Neural progenitor cell (in vitro differentiated cells): ENCODE measurements around the gene NOM1. TPM values are rescaled to one million over a fixed set of nuclear protein-coding genes. Genes with fewer than 3 reads are reported as not detected.
A peak's percentile ranks its signal among the peaks of the same experiment; 100 is the strongest.

Experiments
- DNase-seq: peaks from one replicate; pipeline ENCODE4 v3.0.0-alpha.2; 2016; ENCODE audit warnings: low spot score
- H2AFZ ChIP-seq: fragments of 200-600 bp; sonication (generic); replicated peaks from 2 replicates; pipeline ENCODE4 v1.6.1; 2016; ENCODE audit warnings: antibody characterized with exemption
- H3F3A ChIP-seq: fragments of 200-600 bp; sonication (generic); 2 replicates; pipeline ENCODE4 v1.6.1; 2016; ENCODE audit warnings: antibody characterized with exemption, low read depth
- H3K27ac ChIP-seq: fragments of 200-600 bp; sonication (generic); 2 replicates; pipeline ENCODE4 v1.5.1; 2016; ENCODE audit warnings: mild to moderate bottlenecking
- H3K27me3 ChIP-seq: fragments of 200-600 bp; sonication (generic); 2 replicates; pipeline ENCODE4 v1.6.1; 2016; ENCODE audit warnings: mild to moderate bottlenecking, moderate library complexity
- H3K36me3 ChIP-seq: fragments of 200-600 bp; sonication (generic); 2 replicates; pipeline ENCODE4 v1.5.1; 2016
- H3K4me1 ChIP-seq: fragments of 200-600 bp; sonication (generic); 2 replicates; pipeline ENCODE4 v1.6.1; 2016; ENCODE audit warnings: mixed run types
- H3K4me2 ChIP-seq: fragments of 200-600 bp; sonication (generic); 2 replicates; pipeline ENCODE4 v1.6.1; 2016
- H3K4me3 ChIP-seq: fragments of 200-600 bp; sonication (generic); 2 replicates; pipeline ENCODE4 v1.5.1; 2016
- H3K79me2 ChIP-seq: fragments of 200-600 bp; sonication (generic); 2 replicates; pipeline ENCODE4 v1.6.1; 2016; ENCODE audit warnings: low read depth
- H3K9ac ChIP-seq: fragments of 200-600 bp; sonication (generic); 2 replicates; pipeline ENCODE4 v1.6.1; 2016
- H3K9me3 ChIP-seq: fragments of 200-600 bp; sonication (generic); 2 replicates; pipeline ENCODE4 v1.5.1; 2016; ENCODE audit warnings: low read depth
- H4K20me1 ChIP-seq: fragments of 200-600 bp; sonication (generic); 2 replicates; pipeline ENCODE4 v1.6.1; 2016; ENCODE audit warnings: low read depth
- H3K27ac Mint-ChIP-seq: 3 replicates; pipeline ENCODE4 v1.8.0; 2021; ENCODE audit warnings: mixed read lengths
- H3K27me3 Mint-ChIP-seq: 2 replicates; pipeline ENCODE4 v1.8.0; 2022; ENCODE audit warnings: low read depth, mild to moderate bottlenecking, inconsistent platforms, moderate library complexity, mixed read lengths; ENCODE audit not compliant: insufficient read depth
- H3K36me3 Mint-ChIP-seq: 3 replicates; pipeline ENCODE4 v1.8.0; 2021; ENCODE audit warnings: mixed read lengths
- H3K4me1 Mint-ChIP-seq: 3 replicates; pipeline ENCODE4 v1.8.0; 2021; ENCODE audit warnings: mixed read lengths
- H3K4me3 Mint-ChIP-seq: 3 replicates; pipeline ENCODE4 v1.8.0; 2021; ENCODE audit warnings: mild to moderate bottlenecking, moderate library complexity, mixed read lengths
- H3K9me3 Mint-ChIP-seq: 3 replicates; pipeline ENCODE4 v1.8.0; 2020; ENCODE audit warnings: mixed read lengths
- CTCF ChIP-seq: fragments of 200-600 bp; sonication (generic); IDR thresholded peaks from 2 replicates; pipeline ENCODE4 v1.5.1; 2017; ENCODE audit warnings: antibody characterized with exemption, mild to moderate bottlenecking
- EZH2 ChIP-seq: fragments of 200-600 bp; sonication (generic); IDR thresholded peaks from 2 replicates; pipeline ENCODE4 v1.6.1; 2017; ENCODE audit warnings: antibody characterized with exemption, mild to moderate bottlenecking, moderate library complexity
- EZH2phosphoT487 ChIP-seq: fragments of 200-600 bp; sonication (generic); IDR thresholded peaks from 2 replicates; pipeline ENCODE4 v1.6.1; 2017; ENCODE audit warnings: antibody characterized with exemption
- total RNA-seq: library from RNA; depleted of rRNA; stranded (reverse); fragments of >200 nt; gene quantifications from 2 replicates; pipeline ENCODE4 v1.2.3, GENCODE V29; 2015; ENCODE audit warnings: low replicate concordance

NOM1 gene
- total RNA-seq, 1 donor from 2014 or later = 10.9 TPM

GRCh38 chr7:156993925-156994235 is 44.4 kb downstream of the NOM1 start:
- H3K4me1 ChIP-seq = no peaks in the 10 kb centered on the region
- no peaks in the 10 kb centered on the region for H3K36me3 Mint-ChIP-seq
- TF ChIP-seq CTCF (no peak), EZH2 (no peak), EZH2phosphoT487 (no peak)
- no peak overlapping the region for H3K4me2 ChIP-seq
- H3K9me3 ChIP-seq = no peaks in the 10 kb centered on the region
- H2AFZ ChIP-seq = no peak overlapping the region
- peaks cover 5% of the 10 kb centered on the region for H3F3A ChIP-seq
- no peaks in the 10 kb centered on the region for H3K79me2 ChIP-seq
- no peaks in the 10 kb centered on the region for H3K9me3 Mint-ChIP-seq
- no peak overlapping the region for H3K27ac Mint-ChIP-seq
- no peak overlapping the region for H3K27ac ChIP-seq
- no peak overlapping the region for H3K4me3 Mint-ChIP-seq
- H3K4me1 Mint-ChIP-seq = no peaks in the 10 kb centered on the region
- no peaks in the 10 kb centered on the region for H3K36me3 ChIP-seq
- no peak overlapping the region for H3K4me3 ChIP-seq
- peaks cover 43% of the 10 kb centered on the region for H3K27me3 Mint-ChIP-seq
- H3K27me3 ChIP-seq = peaks cover 78% of the 10 kb centered on the region
- peaks cover 16% of the 10 kb centered on the region for H4K20me1 ChIP-seq
- DNase-seq = no peak
- H3K9ac ChIP-seq = no peak overlapping the region

- no peak overlapping the region for H3K27ac Mint-ChIP-seq
- H3K36me3 Mint-ChIP-seq = no peaks in the 10 kb centered on the region
- Histone ChIP-seq H3K27me3 (peaks cover 83% of the 10 kb centered on the region), H3K4me2 (no peak overlapping the region), H3K36me3 (no peaks in the 10 kb centered on the region), H2AFZ (no peak overlapping the region), H3K9ac (no peak overlapping the region), H3K27ac (no peak overlapping the region), H3K79me2 (no peaks in the 10 kb centered on the region), H3K4me3 (no peak overlapping the region), H4K20me1 (peaks cover 22% of the 10 kb centered on the region), H3F3A (peaks cover 10% of the 10 kb centered on the region), H3K9me3 (no peaks in the 10 kb centered on the region), H3K4me1 (no peaks in the 10 kb centered on the region)
- no peak overlapping the region for H3K4me3 Mint-ChIP-seq
- H3K27me3 Mint-ChIP-seq = peaks cover 48% of the 10 kb centered on the region
- H3K9me3 Mint-ChIP-seq = no peaks in the 10 kb centered on the region
- no peak for TF ChIP-seq EZH2
- no peak for TF ChIP-seq CTCF
- no peak for TF ChIP-seq EZH2phosphoT487
- no peaks in the 10 kb centered on the region for H3K4me1 Mint-ChIP-seq
- DNase-seq = no peak
These were observed 44.9 kb downstream of the NOM1 start for GRCh38 chr7:156994417-156994816.

- Histone ChIP-seq H4K20me1 (peaks cover 66% of the 10 kb centered on the region), H3K9me3 (no peaks in the 10 kb centered on the region), H2AFZ (no peak overlapping the region), H3K27ac (no peak overlapping the region), H3K4me2 (peak overlapping the region; percentile 81), H3K9ac (no peak overlapping the region), H3K4me3 (peak overlapping the region; percentile 41), H3K79me2 (no peaks in the 10 kb centered on the region), H3K4me1 (peaks cover 33% of the 10 kb centered on the region), H3K36me3 (no peaks in the 10 kb centered on the region), H3K27me3 (peaks cover 100% of the 10 kb centered on the region), H3F3A (peaks cover 40% of the 10 kb centered on the region)
- Mint-ChIP-seq H3K27ac (no peak overlapping the region), H3K27me3 (peaks cover 80% of the 10 kb centered on the region), H3K4me1 (peaks cover 16% of the 10 kb centered on the region), H3K36me3 (no peaks in the 10 kb centered on the region), H3K9me3 (peaks cover 5% of the 10 kb centered on the region), H3K4me3 (peak overlapping the region; percentile 46)
- TF ChIP-seq CTCF (no peak), EZH2phosphoT487 (peak; percentile 70), EZH2 (peak; percentile 90)
- DNase-seq = peak; percentile 74
These were observed 49.8 kb downstream of the NOM1 start for GRCh38 chr7:156998988-156999957.
